NB4 (cell line): Measurements from ENCODE around the gene CLTA.
"Not testable (repeated sequence)": the region's sequence is repeated elsewhere in the genome, so short reads cannot be mapped to it uniquely, and the experiment has no call there.

ENCODE experiments used
- POLR2A ChIP-seq: IDR thresholded peaks from 2 replicates; pipeline ENCODE4 v1.6.1; 2011; ENCODE audit warnings: mild to moderate bottlenecking; ENCODE audit not compliant: insufficient read length; ENCODE audit errors: extremely low read depth
- TF ChIP-seq, protein P1 (sequence below): IDR thresholded peaks from one replicate; pipeline ENCODE4 v1.5.1; 2012; ENCODE audit warnings: low read depth, low read length

DNA sequence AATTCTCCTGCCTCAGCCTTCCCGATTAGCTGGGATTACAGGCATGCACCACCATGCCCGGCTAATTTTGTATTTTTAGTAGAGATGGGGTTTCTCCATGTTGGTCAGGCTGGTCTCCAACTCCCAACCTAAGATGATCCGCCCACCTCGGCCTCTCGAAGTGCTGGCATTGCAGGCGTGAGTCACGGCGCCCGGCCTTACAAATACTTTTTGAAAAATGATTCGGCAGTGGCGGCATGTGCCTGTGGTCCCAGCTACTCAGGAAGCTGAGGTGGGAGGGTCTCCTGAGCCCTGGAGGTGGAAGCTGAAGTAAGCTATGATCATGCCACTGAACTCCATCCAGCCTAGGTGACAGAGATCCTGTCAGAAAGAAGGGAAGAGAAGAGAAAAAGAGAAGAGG lies 30.6 kb upstream of the CLTA start:
- TF ChIP-seq, protein P1, sequence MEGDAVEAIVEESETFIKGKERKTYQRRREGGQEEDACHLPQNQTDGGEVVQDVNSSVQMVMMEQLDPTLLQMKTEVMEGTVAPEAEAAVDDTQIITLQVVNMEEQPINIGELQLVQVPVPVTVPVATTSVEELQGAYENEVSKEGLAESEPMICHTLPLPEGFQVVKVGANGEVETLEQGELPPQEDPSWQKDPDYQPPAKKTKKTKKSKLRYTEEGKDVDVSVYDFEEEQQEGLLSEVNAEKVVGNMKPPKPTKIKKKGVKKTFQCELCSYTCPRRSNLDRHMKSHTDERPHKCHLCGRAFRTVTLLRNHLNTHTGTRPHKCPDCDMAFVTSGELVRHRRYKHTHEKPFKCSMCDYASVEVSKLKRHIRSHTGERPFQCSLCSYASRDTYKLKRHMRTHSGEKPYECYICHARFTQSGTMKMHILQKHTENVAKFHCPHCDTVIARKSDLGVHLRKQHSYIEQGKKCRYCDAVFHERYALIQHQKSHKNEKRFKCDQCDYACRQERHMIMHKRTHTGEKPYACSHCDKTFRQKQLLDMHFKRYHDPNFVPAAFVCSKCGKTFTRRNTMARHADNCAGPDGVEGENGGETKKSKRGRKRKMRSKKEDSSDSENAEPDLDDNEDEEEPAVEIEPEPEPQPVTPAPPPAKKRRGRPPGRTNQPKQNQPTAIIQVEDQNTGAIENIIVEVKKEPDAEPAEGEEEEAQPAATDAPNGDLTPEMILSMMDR, result not testable (repeated sequence)
- not testable (repeated sequence) for TF ChIP-seq POLR2A
